Cardiac fibroblast (primary cell): ENCODE results near the gene C11orf58.

ENCODE experiments used
- DNase-seq, 2 donors: peaks; one replicate each; pipeline versions ENCODE4 v3.0.0 to v3.0.0-alpha.2; 2010; ENCODE audit warnings: low read depth in 2 of 2
- H3K4me3 ChIP-seq, 2 donors: replicated peaks in 1 of 2; 1 replicate in 1 of 2; 2 replicates in 1 of 2; pipeline ENCODE4 v1.5.1; 2011; ENCODE audit warnings: low read depth in 2 of 2, low read length in 2 of 2, mild to moderate bottlenecking in 2 of 2, moderate library complexity in 1 of 2
- TF ChIP-seq, protein P1 (sequence below): IDR thresholded peaks from one replicate; pipeline ENCODE4 v1.5.1; 2011; ENCODE audit warnings: low read depth, mild to moderate bottlenecking, low read length, inconsistent platforms

Gene C11orf58

DNA sequence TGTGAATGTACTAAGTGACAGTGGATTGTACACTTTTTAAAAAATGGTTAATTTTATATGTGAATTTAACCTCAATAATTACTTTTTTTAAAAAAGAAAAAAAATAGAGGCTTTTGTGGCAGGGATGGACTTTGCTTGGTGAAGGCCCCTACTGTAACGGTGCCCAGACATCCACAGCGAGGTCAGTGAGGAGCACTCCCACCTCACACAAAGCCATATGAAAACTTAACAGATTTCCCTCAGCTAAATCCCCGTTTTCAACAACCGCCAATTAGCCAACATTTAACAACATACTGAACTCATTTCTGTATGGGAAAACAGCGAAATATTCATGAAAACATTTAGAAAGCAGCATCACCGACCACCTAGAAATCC is 642 bp upstream of the C11orf58 start:
- peak overlapping the region; percentile 63 to 72 for H3K4me3 ChIP-seq
- TF ChIP-seq, protein P1, sequence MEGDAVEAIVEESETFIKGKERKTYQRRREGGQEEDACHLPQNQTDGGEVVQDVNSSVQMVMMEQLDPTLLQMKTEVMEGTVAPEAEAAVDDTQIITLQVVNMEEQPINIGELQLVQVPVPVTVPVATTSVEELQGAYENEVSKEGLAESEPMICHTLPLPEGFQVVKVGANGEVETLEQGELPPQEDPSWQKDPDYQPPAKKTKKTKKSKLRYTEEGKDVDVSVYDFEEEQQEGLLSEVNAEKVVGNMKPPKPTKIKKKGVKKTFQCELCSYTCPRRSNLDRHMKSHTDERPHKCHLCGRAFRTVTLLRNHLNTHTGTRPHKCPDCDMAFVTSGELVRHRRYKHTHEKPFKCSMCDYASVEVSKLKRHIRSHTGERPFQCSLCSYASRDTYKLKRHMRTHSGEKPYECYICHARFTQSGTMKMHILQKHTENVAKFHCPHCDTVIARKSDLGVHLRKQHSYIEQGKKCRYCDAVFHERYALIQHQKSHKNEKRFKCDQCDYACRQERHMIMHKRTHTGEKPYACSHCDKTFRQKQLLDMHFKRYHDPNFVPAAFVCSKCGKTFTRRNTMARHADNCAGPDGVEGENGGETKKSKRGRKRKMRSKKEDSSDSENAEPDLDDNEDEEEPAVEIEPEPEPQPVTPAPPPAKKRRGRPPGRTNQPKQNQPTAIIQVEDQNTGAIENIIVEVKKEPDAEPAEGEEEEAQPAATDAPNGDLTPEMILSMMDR, result no peak
- DNase-seq, result peak in 1 of 2 donors; percentile 30

DNA sequence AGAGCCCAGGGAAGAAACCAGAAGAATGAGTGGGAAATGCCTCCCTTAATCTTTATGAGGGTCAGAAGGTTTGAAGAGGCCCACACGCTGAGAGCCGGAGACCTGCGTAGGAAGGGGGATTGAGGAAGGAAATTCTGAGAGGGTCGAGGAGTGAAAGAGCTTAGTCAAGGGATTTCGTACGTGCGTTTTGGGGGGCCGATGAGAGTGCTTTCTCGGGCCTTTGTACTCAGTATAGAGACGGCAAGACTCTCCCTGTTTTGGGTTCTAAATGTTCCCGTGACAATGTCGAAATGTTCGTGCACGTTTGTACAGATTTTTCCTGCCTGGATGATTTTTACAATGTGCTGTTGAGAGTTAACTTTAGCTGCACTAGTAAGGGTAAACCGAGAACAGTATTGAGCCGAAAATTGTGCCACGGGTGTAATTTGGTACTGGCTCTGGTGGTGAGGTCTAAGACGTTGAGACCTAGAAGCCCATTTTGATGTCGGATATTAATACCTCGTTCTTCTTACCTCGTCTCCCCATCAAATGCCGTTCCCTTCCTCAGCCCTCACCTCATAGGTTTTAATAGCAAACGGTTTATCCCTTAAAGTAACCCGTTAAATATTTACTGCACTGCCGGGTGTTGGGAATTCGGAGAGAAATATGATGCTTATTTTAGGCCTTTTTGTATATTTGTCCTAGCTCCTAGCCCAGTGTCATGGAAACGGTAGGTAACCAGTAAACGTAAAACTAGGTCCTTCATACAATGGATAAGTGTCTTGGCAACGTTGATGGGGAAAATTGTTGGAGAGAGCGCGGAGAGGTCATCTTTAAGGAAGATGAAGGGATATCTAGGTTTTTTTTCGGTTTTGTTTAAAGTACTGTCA is 734 bp downstream of the C11orf58 start:
- H3K4me3 ChIP-seq, result peak overlapping the region; percentile 63 to 72

DNA sequence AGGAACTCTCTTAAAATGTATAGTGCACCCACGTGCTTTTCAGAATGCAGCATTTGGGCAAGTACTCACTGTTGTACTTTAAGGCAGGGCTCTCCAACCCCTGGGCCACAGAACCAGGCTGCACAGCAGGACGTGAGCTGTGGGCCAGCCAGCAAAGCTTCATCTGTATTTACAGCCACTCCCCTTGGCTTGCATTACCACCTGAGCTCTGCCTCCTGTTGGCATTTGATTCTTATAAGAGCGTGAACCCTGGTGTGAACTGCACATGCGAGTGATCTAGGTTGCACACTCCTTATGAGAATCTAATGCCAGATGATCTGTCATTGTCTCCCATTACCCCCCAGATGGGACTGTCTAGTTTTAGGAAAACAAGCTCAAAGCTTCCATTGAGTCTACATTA is 3.0 kb downstream of the C11orf58 start:
- H3K4me3 ChIP-seq, result no peak overlapping the region
- no peak for DNase-seq
- TF ChIP-seq, protein P1, result no peak

More for the DNA sequence above, 734 bp downstream of the C11orf58 start:
- TF ChIP-seq, protein P1, result no peak
- DNase-seq, result peak; percentile 38 to 49

DNA sequence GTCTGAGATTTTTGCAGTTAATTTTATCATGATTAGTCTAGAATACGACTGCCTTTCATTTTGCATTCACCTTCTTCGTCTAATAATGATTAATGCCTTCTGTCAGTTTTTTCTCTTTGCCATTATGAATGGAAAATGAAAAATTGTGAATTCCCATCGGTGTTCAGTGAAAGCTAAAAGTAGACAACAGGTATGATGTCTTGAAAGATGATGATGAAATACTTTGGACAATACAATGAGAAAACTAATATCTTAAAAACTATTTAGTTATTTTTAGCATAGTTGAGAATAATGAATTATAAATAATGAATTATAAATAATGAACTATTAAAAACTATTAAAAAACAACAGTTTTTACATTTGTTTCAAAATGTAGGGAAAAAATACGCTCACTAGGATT is 5.0 kb downstream of the C11orf58 start:
- DNase-seq, result no peak
- TF ChIP-seq, protein P1, result no peak
- H3K4me3 ChIP-seq, result no peak overlapping the region

DNA sequence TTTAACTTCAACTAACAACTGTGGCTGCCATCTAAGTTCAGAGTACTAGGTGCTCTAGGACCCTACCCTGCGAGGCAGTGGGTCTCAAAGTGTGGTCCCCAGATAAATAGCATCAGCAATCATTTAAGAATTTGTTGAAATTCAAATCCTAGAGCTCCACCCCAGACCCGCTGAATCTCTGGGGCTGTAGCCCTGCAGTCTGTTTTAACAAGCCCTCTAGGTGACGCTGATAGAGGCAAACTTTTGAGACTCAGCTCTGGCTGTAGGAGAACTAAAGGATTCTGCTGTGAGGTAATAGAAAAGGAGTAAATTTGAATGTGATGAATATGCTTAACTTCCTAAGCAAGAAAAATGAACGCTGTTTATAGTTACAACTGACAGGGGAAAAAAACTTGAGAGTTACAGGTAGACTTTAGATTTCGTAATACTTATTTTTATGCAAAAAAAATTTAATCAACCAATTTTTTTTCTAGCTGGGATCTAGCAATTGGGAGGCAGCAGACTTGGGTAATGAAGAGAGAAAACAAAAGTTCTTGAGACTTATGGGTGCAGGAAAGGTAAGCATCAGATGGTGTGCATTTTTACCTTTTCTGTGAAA is 5.8 kb downstream of the C11orf58 start:
- DNase-seq, result no peak
- TF ChIP-seq, protein P1, result no peak
- no peak overlapping the region for H3K4me3 ChIP-seq

DNA sequence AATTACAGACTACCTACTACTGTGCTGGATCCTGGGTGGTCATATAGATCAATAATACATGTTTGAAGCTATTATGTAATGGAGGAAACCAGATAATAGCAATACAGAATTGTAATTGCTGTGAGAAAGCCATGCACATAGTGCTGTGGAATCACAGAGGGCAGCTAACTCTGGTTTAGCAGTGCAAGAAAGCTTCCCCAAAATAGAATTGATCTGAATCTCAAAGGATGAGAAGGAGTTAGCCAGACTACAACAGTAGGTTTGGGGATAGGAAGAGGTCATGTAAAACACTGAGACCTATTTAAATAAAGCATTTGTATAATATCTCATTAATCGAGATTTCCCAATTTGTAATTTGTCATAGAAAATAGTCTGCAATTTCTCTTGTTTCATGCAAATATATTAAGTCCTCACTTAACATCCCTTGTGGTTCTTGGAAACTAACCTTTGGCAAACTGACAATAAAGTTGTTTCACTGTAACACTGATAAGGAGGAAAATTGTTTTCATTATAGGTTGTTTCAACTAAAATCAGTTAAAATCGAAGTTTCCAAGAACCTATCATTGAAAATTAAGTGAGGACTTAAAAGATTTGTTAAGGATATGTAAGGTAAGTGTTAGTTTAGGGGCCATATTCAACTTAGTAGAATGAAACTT is 7.6 kb downstream of the C11orf58 start:
- no peak for DNase-seq
- no peak overlapping the region for H3K4me3 ChIP-seq
- TF ChIP-seq, protein P1, result no peak
